ENCODE measurements around the gene CYP2E1.

The CYP2E1 gene

GRCh38 chr10:133526957-133527588, at the start of gene CYP2E1:
Gene CYP2E1 (plus strand): TSS chr10:133527363. CDS start chr10:133527396, 33 bp downstream.
- DNase-seq: no peak
- H3K27ac ChIP-seq: no peak within 1 kb of the TSS
- no peak within 1 kb of the TSS for H3K4me3 ChIP-seq (ENCODE audit: low read depth, low read length)
- in situ Hi-C loops (cut with HindIII; ENCODE audit: low pct_ligation_motif_present, low sequenced_read_pairs): no loop called here
- H3K27me3 ChIP-seq (replicated peaks): peaks cover 39% of the 10 kb centered on the region
- no peaks in the 10 kb centered on the region for H3K36me3 ChIP-seq (replicated peaks)
- TF ChIP-seq CTCF (IDR thresholded peaks at IDR 0.05; ENCODE audit: low read depth, low read length, missing control alignments): no peak

- no peaks in the 10 kb centered on the region for H3K27me3 ChIP-seq (replicated peaks)
- in situ Hi-C loops (cut with HindIII; ENCODE audit: low pct_ligation_motif_present, low sequenced_read_pairs): no loop called here
- no peak for TF ChIP-seq CTCF (IDR thresholded peaks at IDR 0.05; ENCODE audit: low read depth, low read length, missing control alignments)
- H3K27ac ChIP-seq: no peak overlapping the region
- no peak for DNase-seq
- no peak overlapping the region for H3K4me3 ChIP-seq (ENCODE audit: low read depth, low read length)
- no peaks in the 10 kb centered on the region for H3K36me3 ChIP-seq (replicated peaks)
Observed at GRCh38 chr10:133481086-133481643, 46.0 kb upstream of the CYP2E1 start.

- no peaks in the 10 kb centered on the region for H3K36me3 ChIP-seq (replicated peaks)
- no peak for TF ChIP-seq CTCF (IDR thresholded peaks at IDR 0.05; ENCODE audit: low read depth, low read length, missing control alignments)
- no peak overlapping the region for H3K27ac ChIP-seq
- DNase-seq: no peak
- no peaks in the 10 kb centered on the region for H3K27me3 ChIP-seq (replicated peaks)
- in situ Hi-C loops (cut with HindIII; ENCODE audit: low pct_ligation_motif_present, low sequenced_read_pairs): no loop called here
- no peak overlapping the region for H3K4me3 ChIP-seq (ENCODE audit: low read depth, low read length)
Observed at GRCh38 chr10:133481657-133482056, 45.5 kb upstream of the CYP2E1 start.

- in situ Hi-C loops (cut with HindIII; ENCODE audit: low pct_ligation_motif_present, low sequenced_read_pairs): no loop called here
- no peak for DNase-seq
- no peaks in the 10 kb centered on the region for H3K27me3 ChIP-seq (replicated peaks)
- H3K36me3 ChIP-seq (replicated peaks): no peaks in the 10 kb centered on the region
- H3K27ac ChIP-seq: no peak overlapping the region
- TF ChIP-seq CTCF (IDR thresholded peaks at IDR 0.05; ENCODE audit: low read depth, low read length, missing control alignments): no peak
- no peak overlapping the region for H3K4me3 ChIP-seq (ENCODE audit: low read depth, low read length)
Observed at GRCh38 chr10:133484818-133485217, 42.3 kb upstream of the CYP2E1 start.

GRCh38 chr10:133487085-133487484, 40.1 kb upstream of the CYP2E1 start:
- no peak for TF ChIP-seq CTCF (IDR thresholded peaks at IDR 0.05; ENCODE audit: low read depth, low read length, missing control alignments)
- in situ Hi-C loops (cut with HindIII; ENCODE audit: low pct_ligation_motif_present, low sequenced_read_pairs): no loop called here
- H3K27ac ChIP-seq: no peak overlapping the region
- H3K27me3 ChIP-seq (replicated peaks): no peaks in the 10 kb centered on the region
- no peak overlapping the region for H3K4me3 ChIP-seq (ENCODE audit: low read depth, low read length)
- H3K36me3 ChIP-seq (replicated peaks): no peaks in the 10 kb centered on the region
- DNase-seq: no peak

- Histone ChIP-seq H3K36me3 (replicated peaks) (no peaks in the 10 kb centered on the region), H3K4me3 (ENCODE audit: low read depth, low read length) (no peak overlapping the region), H3K27me3 (replicated peaks) (no peaks in the 10 kb centered on the region), H3K27ac (no peak overlapping the region)
- in situ Hi-C loops (cut with HindIII; ENCODE audit: low pct_ligation_motif_present, low sequenced_read_pairs): no loop called here
- DNase-seq: no peak
- TF ChIP-seq CTCF (IDR thresholded peaks at IDR 0.05; ENCODE audit: low read depth, low read length, missing control alignments): no peak
Observed at GRCh38 chr10:133488354-133488753, 38.8 kb upstream of the CYP2E1 start.
